Measurements from ENCODE around the gene GAREM2. TPM values are rescaled to one million over a fixed set of nuclear protein-coding genes. Genes with fewer than 3 reads are reported as not detected.

GAREM2 gene
- total and polyA plus RNA-seq, 4 donors, result 0.08 to 0.28 (median 0.16) TPM

DNA sequence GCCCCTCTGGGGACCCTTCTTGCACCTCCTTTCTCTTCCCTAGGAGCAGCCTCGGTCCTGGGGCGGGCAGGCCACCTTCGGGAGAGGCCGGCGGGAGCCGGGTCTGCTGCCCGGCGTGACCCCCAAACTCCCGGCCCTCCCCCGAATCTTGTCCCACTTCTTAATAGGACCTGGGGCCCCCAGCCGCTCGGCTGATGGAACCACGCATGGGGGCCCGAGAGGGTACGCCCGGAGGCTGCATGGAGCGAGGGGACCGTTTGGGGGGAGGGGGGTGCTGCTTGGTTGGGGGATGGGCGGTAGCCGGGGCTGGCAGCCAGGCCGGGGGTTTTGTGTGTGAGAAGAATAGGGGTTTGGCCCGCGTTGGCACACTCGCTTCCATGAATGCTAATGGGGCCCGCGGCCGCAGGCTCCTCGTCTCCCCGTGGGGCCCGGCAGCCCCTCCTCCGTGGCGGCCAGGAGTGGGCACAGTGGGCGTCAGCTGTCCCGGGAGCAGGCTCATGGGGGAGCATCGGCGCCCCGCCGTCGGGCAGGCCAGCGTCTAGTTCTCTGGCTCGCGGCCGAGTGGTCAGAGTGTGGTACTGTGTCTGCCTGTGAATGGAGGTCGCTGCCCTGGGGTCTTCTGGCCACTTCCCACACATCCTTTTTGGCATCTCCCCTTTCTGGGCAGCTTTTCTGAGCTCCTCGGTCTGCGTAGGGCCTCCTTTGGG, 1.0 kb downstream of the GAREM2 start:
- peaks cover 0 to 10% (median 4%) of the 10 kb centered on the region in 4 donors for H3K4me1 ChIP-seq (ENCODE audit: control insufficient read depth in 4 of 4, insufficient read depth in 4 of 4, low read length in 3 of 4)
- H3K27me3 ChIP-seq (ENCODE audit: control insufficient read depth in 4 of 4, insufficient read depth in 4 of 4, low read length in 3 of 4), result peaks cover 0 to 6% (median 0%) of the 10 kb centered on the region in 4 donors
- peak overlapping the region in 1 of 3 donors; percentile 46 for H3K4me3 ChIP-seq (ENCODE audit: low read depth in 1 of 3, low read length in 3 of 3)
- no peaks in the 10 kb centered on the region for H3K36me3 ChIP-seq (ENCODE audit: control insufficient read depth in 4 of 4, insufficient read depth in 3 of 4, low read depth in 1 of 4, low read length in 3 of 4)
- no peak overlapping the region for H3K27ac ChIP-seq (ENCODE audit: low read depth in 1 of 2, low read length in 2 of 2)
- H3K9ac ChIP-seq (ENCODE audit: low read depth in 1 of 2, low read length in 2 of 2), result no peak overlapping the region
- 23% methylated on average over 46 of the region's 46 CpGs for WGBS
- DNase-seq (ENCODE audit: low spot score), result no peak
- TF ChIP-seq GABPA (IDR thresholded peaks at IDR 0.05 in 1 of 2, conservative IDR thresholded peaks at IDR 0.05 in 1 of 2), result no peak
- no peak for TF ChIP-seq REST (IDR thresholded peaks at IDR 0.05)
- TF ChIP-seq RXRA (IDR thresholded peaks at IDR 0.05), result no peak
- no peak for TF ChIP-seq JUND (IDR thresholded peaks at IDR 0.05)
- TF ChIP-seq HNF4G (IDR thresholded peaks at IDR 0.05), result no peak
- H3K9me3 ChIP-seq (ENCODE audit: control insufficient read depth in 4 of 4, low read length in 3 of 4), result no peaks in the 10 kb centered on the region

- H3K9me3 ChIP-seq (ENCODE audit: control insufficient read depth in 4 of 4, low read length in 3 of 4), result no peaks in the 10 kb centered on the region
- H3K4me1 ChIP-seq (ENCODE audit: control insufficient read depth in 4 of 4, insufficient read depth in 4 of 4, low read length in 3 of 4), result peaks cover 0 to 15% (median 9%) of the 10 kb centered on the region in 4 donors
- 88% methylated on average over 10 of the region's 10 CpGs for WGBS
- no peak for DNase-seq (ENCODE audit: low spot score)
- no peak overlapping the region for H3K4me3 ChIP-seq (ENCODE audit: low read depth in 1 of 3, low read length in 3 of 3)
- H3K9ac ChIP-seq (ENCODE audit: low read depth in 1 of 2, low read length in 2 of 2), result no peak overlapping the region
- peaks cover 0 to 6% (median 0%) of the 10 kb centered on the region in 4 donors for H3K27me3 ChIP-seq (ENCODE audit: control insufficient read depth in 4 of 4, insufficient read depth in 4 of 4, low read length in 3 of 4)
- H3K36me3 ChIP-seq (ENCODE audit: control insufficient read depth in 4 of 4, insufficient read depth in 3 of 4, low read depth in 1 of 4, low read length in 3 of 4), result no peaks in the 10 kb centered on the region
- H3K27ac ChIP-seq (ENCODE audit: low read depth in 1 of 2, low read length in 2 of 2), result no peak overlapping the region
- TF ChIP-seq REST (IDR thresholded peaks at IDR 0.05) (no peak), GABPA (IDR thresholded peaks at IDR 0.05 in 1 of 2, conservative IDR thresholded peaks at IDR 0.05 in 1 of 2) (no peak), RXRA (IDR thresholded peaks at IDR 0.05) (no peak), SP1 (IDR thresholded peaks at IDR 0.05) (no peak)
Measured at GRCh38 chr2:26174691-26175465, 2.0 kb downstream of the GAREM2 start.
